Measurements from ENCODE around the gene ZBTB16.

The ZBTB16 gene

DNA sequence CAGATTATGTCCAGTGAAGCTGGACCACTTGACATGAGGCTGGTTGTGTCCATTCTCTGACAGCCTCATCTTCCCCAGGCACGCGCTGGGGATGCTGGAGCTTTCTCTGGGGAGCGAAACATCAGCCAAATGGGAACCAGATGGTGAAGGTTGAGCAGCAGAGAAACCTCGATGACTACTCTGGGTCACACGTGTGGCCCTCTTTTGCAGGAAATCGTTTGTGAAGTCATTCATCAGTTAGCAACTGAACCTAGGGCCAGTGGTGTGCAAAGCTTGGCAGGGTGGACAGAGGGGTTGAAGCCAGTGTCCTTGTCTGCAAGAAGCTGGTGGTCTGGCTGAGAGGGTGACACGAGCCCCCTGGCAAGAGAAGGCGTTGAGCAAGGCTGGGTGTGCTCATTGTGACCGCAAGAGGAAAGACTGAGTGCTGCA is 109.8 kb downstream of the ZBTB16 start:
- Histone ChIP-seq H3K79me2 (peaks cover 48% of the 10 kb centered on the region), H3K36me3 (ENCODE audit: control insufficient read depth, insufficient read depth, low read length) (no peaks in the 10 kb centered on the region), H3K4me3 (ENCODE audit: low read depth, low read length) (no peak overlapping the region), H3K9ac (no peak overlapping the region), H3K4me1 (peaks cover 80% of the 10 kb centered on the region), H3K4me2 (ENCODE audit: low read length) (no peak overlapping the region), H3K27ac (peak overlapping the region; percentile 100), H3K9me3 (ENCODE audit: control insufficient read depth, low read length) (no peaks in the 10 kb centered on the region), H2AFZ (no peak overlapping the region), H3K27me3 (ENCODE audit: control insufficient read depth, insufficient read depth, low read length) (no peaks in the 10 kb centered on the region)
- TF ChIP-seq, protein P1, sequence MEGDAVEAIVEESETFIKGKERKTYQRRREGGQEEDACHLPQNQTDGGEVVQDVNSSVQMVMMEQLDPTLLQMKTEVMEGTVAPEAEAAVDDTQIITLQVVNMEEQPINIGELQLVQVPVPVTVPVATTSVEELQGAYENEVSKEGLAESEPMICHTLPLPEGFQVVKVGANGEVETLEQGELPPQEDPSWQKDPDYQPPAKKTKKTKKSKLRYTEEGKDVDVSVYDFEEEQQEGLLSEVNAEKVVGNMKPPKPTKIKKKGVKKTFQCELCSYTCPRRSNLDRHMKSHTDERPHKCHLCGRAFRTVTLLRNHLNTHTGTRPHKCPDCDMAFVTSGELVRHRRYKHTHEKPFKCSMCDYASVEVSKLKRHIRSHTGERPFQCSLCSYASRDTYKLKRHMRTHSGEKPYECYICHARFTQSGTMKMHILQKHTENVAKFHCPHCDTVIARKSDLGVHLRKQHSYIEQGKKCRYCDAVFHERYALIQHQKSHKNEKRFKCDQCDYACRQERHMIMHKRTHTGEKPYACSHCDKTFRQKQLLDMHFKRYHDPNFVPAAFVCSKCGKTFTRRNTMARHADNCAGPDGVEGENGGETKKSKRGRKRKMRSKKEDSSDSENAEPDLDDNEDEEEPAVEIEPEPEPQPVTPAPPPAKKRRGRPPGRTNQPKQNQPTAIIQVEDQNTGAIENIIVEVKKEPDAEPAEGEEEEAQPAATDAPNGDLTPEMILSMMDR (IDR thresholded peaks at IDR 0.05): no peak

DNA sequence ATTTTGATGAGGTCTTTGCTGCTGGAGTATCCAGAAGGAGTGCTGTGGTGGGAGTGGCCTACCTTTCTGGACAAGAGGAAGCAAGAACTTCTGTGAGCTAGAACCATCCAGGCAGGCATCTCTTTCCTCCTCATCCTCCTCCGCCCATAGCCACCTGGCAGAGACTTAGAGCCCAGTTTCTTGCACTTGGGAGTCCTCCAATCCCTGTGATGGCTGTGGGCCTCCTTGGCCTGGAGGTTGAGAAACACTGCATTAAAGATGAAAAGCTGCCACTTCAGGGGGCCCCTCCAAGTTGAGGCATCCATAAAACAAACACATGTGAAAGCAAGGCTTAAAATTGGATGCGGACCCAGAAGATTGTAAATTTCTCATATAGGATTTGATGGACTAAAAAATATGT is 110.3 kb downstream of the ZBTB16 start:
- peaks cover 75% of the 10 kb centered on the region for H3K4me1 ChIP-seq
- H3K9me3 ChIP-seq (ENCODE audit: control insufficient read depth, low read length): no peaks in the 10 kb centered on the region

DNA sequence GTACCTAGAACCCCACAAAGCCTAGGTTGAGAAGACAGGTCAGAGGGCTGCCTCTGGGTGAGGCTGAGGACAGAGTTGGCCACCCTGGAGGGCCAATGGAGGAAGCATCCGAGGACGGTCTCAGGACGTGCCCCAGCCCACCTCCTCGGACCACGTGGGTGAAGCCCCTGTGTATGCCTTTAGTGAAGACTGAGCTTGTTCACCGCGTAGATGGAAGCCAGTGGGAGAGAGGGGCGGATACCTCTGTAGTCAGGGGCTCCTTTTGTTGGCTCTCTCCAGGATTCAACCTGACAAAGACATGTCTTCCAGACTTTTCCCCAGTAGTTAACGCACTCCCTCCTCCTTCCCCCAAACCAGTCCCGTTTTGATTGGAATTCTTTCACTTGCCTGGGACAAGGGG is 110.7 kb downstream of the ZBTB16 start:
- no peaks in the 10 kb centered on the region for H3K27me3 ChIP-seq (ENCODE audit: control insufficient read depth, insufficient read depth, low read length)
- no peak overlapping the region for H3K4me3 ChIP-seq (ENCODE audit: low read depth, low read length)
- peak overlapping the region; percentile 92 for H3K27ac ChIP-seq
- peaks cover 52% of the 10 kb centered on the region for H3K79me2 ChIP-seq
- H3K4me2 ChIP-seq (ENCODE audit: low read length): no peak overlapping the region
- TF ChIP-seq, protein P1 (IDR thresholded peaks at IDR 0.05): no peak
- no peaks in the 10 kb centered on the region for H3K9me3 ChIP-seq (ENCODE audit: control insufficient read depth, low read length)
- H3K36me3 ChIP-seq (ENCODE audit: control insufficient read depth, insufficient read depth, low read length): no peaks in the 10 kb centered on the region
- H3K9ac ChIP-seq: no peak overlapping the region
- H3K4me1 ChIP-seq: peaks cover 71% of the 10 kb centered on the region
- no peak overlapping the region for H2AFZ ChIP-seq

More for the DNA sequence above, 110.3 kb downstream of the ZBTB16 start:
- H2AFZ ChIP-seq: no peak overlapping the region
- H3K79me2 ChIP-seq: peaks cover 52% of the 10 kb centered on the region
- TF ChIP-seq, protein P1 (IDR thresholded peaks at IDR 0.05): no peak
- no peaks in the 10 kb centered on the region for H3K36me3 ChIP-seq (ENCODE audit: control insufficient read depth, insufficient read depth, low read length)
- no peak overlapping the region for H3K9ac ChIP-seq
- peak overlapping the region; percentile 100 for H3K27ac ChIP-seq
- H3K4me2 ChIP-seq (ENCODE audit: low read length): no peak overlapping the region
- no peak overlapping the region for H3K4me3 ChIP-seq (ENCODE audit: low read depth, low read length)
- no peaks in the 10 kb centered on the region for H3K27me3 ChIP-seq (ENCODE audit: control insufficient read depth, insufficient read depth, low read length)

DNA sequence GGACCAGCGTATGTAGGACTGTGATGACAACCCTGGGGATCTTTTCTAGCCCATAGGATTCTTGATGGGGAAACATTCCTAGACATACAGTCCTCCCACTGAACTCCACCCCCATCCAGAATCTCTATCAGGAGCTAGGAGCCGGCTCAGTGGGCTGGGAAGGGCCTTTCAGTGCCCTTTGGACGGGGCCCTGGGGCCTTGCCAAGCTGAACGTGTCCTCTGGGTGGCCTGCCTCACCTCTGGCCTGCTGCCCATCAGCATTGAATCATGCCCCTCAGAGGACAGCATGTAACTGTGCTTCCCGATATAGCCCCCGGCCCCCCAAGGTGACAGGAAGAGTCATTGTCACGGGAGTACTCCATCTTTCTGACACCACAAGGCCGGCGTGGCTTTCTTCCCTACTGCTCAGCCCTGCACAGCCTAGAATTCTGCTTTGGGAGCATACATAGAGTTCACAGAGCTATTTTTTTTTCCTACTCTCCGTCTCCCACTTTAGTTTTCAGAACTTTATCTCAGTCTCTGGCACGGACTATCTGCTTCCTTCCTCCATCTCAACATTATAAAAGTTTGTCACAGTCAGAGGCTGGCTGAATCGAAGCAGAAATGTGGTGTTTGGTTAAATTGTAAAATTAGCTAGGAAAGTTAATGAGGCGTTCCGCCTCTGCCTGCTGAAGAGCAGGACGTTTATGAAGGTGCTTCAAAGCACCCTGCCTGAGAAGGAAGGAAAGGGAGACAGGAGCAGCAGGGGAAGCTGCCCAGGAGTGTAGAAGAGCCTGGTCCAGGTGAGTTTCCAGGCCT is 111.9 kb downstream of the ZBTB16 start:
- no peaks in the 10 kb centered on the region for H3K27me3 ChIP-seq (ENCODE audit: control insufficient read depth, insufficient read depth, low read length)
- H2AFZ ChIP-seq: peak overlapping the region; percentile 42
- TF ChIP-seq, protein P1 (IDR thresholded peaks at IDR 0.05): no peak
- peaks cover 57% of the 10 kb centered on the region for H3K79me2 ChIP-seq
- H3K9me3 ChIP-seq (ENCODE audit: control insufficient read depth, low read length): no peaks in the 10 kb centered on the region
- H3K9ac ChIP-seq: no peak overlapping the region
- H3K4me2 ChIP-seq (ENCODE audit: low read length): peak overlapping the region; percentile 35
- H3K4me3 ChIP-seq (ENCODE audit: low read depth, low read length): peak overlapping the region; percentile 11
- peak overlapping the region; percentile 92 for H3K27ac ChIP-seq
- no peaks in the 10 kb centered on the region for H3K36me3 ChIP-seq (ENCODE audit: control insufficient read depth, insufficient read depth, low read length)
- peaks cover 62% of the 10 kb centered on the region for H3K4me1 ChIP-seq

Data from parathyroid adenoma (tissue), 2 donors.